C4-2B (cell line): ENCODE data around the gene FBXL13.

ENCODE experiments used
- H3K27ac ChIP-seq: fragments of 450-650 bp; 2 replicates; pipeline ENCODE4 v1.5.1; 2017
- CTCF ChIP-seq: fragments of 450-650 bp; conservative IDR thresholded peaks from 2 replicates; pipeline ENCODE4 v1.5.1; 2017; ENCODE audit warnings: mild to moderate bottlenecking
- ZFX ChIP-seq: fragments of 450-650 bp; IDR thresholded peaks from 2 replicates; pipeline ENCODE4 v1.6.1; 2017

Gene FBXL13

GRCh38 chr7:102991540-102992214 is 82.9 kb downstream of the FBXL13 start:
- TF ChIP-seq CTCF (no peak), ZFX (no peak)
- H3K27ac ChIP-seq, result peak overlapping the region; percentile 90; the same call in 1 of the 2 replicates

- TF ChIP-seq CTCF (no peak), ZFX (no peak)
- H3K27ac ChIP-seq, result peak overlapping the region; percentile 47; the same call in 1 of the 2 replicates
Measured at GRCh38 chr7:102991077-102991539, 83.5 kb downstream of the FBXL13 start.

- H3K27ac ChIP-seq, result peak overlapping the region; percentile 47; the same call in 1 of the 2 replicates
- TF ChIP-seq CTCF (no peak), ZFX (no peak)
Measured at GRCh38 chr7:102990642-102991041, 84.0 kb downstream of the FBXL13 start.

GRCh38 chr7:102988631-102989560 is 85.7 kb downstream of the FBXL13 start:
- H3K27ac ChIP-seq, result peak overlapping the region; percentile 54; the same call in 1 of the 2 replicates
- no peak for TF ChIP-seq ZFX
- TF ChIP-seq CTCF, result no peak

GRCh38 chr7:102988088-102988487 is 86.5 kb downstream of the FBXL13 start:
- TF ChIP-seq CTCF, result no peak
- no peak for TF ChIP-seq ZFX
- no peak overlapping the region; the same call in 1 of the 2 replicates for H3K27ac ChIP-seq

- TF ChIP-seq CTCF (no peak), ZFX (no peak)
- no peak overlapping the region for H3K27ac ChIP-seq
Measured at GRCh38 chr7:102985176-102985783, 89.3 kb downstream of the FBXL13 start.

GRCh38 chr7:102983602-102984001 is 91.0 kb downstream of the FBXL13 start:
- TF ChIP-seq ZFX (no peak), CTCF (no peak)
- no peak overlapping the region for H3K27ac ChIP-seq
